Stimulated activated CD4-positive, alpha-beta T cell treated with anti-CD3 and anti-CD28 coated beads, Interleukin-12 subunit alpha, Interleukin-12 subunit beta, amount 100 ng/mL, for 24 hours (primary cell): ENCODE data around the gene SYT8.

Experiments used
- DNase-seq, 2 experiments: peaks; one replicate each; pipeline ENCODE4 v3.0.0-alpha.2; 2020; ENCODE audit warnings: low read depth in 2 of 2

SYT8 gene

DNA sequence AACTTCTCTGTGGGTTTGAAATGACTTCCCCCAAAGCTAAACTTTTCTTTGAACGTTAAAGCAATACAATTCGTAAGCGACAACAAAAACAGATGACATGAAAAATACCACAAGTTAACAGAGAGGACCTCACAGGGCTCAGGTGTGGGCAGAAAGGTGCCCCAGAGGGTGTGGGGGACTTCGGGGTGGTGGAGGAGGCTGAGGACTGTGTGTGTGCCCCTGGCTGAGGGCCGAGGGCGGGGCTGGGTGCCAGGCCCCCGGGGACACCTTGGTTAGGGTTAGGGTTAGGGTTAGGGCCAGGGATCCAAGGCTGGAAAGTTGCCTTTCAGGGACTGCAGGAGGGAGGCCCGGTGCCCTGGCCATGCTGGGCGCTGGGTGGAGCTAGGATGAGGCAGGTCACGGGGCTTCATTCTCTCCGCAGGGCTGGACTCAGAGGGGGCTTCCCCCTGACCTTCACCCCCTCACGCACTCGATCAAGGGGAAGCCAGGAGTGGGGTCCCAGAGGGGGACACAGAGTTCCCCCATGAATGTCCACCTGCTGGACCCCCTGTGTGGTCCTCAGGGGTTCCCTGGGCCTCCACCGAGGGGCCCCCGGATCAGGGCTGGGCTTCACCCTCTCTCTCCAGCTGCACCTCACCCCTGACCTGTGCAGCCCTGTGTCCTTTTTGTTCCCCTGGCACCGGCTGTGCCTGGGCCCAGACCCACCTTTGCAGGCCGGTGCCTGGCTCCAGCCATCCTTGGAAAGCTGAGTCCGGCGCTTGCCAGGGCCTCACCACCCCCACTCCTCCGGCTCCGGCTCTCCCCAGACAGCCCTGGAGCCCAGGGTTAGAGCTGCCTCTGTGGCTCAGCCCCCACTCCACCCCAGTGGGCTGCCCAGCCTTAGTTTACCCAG, 11.0 kb downstream of the SYT8 start:
- DNase-seq = no peak

DNA sequence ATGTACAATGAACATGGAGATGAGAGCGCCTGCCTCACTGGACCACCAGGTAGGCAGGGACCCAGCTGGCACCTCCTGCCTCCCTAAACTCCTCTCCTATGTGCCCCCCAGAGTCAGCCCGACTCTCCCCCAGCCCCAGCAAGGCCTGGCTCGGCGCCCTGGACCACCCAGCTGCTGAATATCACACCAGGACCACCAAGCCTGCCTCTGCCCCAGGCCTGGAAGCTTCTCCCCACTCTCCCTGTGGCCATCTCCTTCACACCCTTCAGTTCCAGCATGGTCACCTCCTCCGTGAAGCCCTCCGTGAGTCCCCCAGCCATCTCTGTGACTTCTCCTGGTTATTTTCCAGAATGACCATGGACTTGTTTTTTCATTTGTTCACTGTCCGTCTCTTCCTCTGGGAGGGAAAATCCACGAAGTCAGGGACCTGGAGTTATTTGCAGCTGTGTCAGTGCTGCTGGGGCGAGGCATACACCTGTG, 11.7 kb downstream of the SYT8 start:
- no peak for DNase-seq

DNA sequence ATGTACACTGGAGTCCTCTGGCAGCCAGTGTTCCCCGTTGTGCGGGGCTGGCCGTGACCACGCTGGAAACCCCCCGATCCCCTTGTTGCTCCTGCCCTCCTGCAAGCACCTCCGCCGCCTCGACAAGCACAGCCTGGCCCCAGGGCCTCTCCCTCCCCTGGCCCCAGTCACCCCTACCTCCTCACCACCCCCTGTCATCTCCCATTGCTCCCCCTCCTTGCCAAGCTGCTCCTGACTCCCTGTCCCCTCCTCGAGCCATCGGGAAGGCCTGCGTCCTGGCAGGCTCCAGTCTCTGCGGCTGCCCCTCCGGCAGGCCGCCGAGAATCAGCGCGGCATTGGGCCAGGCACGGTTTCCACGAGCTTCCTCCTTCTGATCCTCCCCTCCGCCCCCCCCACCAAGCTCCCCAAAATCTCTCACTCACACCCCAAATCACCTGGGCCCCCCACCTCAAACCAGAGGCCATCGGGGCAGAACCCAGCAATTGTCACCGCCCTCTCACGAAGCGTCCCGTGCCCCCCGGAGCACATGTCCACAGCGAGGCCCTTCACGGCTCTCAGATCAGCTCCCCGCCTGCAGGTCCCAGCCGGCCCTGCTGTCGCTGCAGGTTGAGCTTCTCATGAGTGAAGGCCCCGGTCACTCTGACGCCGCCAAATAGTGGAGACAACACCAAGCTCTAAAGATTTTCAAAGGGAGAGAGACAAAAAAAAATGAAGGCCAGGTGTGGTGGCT, 12.4 kb downstream of the SYT8 start:
- DNase-seq = no peak

DNA sequence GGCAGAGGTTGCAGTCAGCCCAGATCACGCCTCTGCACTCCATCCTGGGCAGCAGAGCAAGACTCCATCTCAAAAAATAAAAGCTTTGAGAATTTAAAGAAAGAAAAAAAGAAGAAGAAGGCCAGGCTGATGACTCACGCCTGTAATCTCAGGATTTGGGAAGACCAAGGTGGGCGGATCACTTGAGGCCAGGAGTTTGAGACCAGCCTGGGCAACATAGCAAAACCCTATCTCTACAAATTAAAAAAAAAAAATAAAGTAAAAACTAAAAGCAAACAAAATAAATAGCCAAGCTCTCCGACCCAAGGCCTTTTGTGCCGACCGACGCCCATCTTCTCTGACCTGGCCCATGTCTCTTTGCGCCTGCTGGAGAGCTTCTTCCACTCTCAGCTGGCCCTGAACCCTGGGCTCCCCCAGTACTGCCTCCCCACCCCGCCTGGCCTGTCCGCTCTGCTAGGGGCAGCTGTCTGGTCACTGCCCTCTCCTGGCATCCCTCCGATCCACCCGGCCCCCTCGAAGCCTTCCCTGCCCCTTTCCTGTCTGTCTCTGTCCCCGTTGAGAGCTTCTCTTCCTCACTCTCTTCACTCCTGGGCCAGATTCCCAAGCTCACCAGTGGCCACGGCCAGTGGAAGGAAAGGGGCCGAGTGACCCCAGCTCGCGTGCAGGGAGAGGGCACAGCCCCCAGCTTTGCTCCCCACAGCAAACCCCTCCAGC, 13.3 kb downstream of the SYT8 start:
- DNase-seq = no peak

DNA sequence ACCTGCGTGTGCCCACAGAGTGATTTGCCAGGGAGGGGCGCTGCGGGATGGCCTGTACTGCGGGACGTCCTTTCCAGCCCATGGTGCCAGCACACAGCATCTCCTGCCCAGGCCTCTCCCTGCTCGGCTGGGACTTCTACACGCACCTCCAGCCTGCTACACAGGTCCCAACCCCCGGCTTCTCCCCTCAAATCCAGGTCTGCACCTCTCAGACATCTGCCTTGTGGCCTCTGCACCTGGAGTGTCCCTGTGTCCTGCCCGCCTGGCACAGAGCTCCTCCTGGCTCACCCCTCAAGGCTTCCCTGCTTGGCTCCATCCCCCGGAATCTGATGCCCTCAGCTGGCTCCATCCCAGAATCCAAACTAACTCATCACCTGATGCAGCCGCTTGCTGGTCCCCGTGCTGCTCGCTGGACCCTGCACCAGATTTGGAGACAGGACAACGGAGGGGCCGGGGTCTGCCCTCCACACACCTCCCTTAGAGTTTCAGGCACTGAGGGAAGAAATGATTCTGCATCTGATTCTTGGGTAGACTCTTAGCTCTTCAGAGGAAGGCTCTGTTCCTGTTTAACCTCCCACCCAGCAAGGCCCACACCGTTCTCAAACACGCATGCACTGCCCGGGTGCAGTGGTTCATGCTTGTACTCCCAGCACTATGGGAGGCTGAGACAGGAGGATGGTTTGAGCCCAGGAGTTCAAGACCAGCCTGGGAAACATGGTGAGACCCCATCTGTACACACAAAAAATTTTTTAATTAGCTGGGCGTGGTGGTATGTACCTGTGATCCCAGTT, 14.0 kb downstream of the SYT8 start:
- DNase-seq = no peak

DNA sequence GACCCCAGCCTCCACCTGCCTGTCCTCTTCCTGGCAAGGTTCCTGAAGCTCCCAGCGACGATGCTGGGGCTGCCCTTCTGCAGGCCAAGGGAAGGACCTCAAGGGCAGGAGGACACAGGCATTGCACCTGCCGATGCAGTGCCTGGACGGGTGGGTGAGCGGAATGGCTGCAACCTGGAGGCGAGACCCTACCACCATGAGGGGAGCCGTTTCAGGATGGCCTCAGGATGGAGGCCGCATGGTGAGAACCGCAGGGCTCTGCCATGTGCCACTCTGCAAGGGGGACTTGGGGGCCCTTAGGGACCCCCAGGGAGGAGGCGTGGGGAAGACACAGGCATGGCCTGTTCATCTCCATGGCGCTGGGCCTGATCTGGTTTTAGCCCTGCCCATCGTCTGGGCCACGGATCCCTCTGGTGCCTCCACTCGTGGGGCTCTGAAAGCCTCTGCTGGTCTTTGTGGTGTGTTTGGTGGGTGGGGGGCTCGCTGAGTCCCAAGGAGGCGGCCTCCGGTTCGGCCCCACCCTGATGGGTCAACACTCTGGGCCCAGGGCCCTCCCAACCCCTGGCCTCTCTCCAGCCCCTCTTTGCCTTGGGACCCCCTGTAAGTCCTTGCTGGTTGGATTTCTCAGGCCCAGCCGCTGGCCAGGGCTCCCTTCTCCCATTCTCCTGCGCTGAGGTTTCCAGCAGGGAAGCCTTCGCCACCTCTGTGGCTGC, 16.8 kb downstream of the SYT8 start:
- DNase-seq = no peak

DNA sequence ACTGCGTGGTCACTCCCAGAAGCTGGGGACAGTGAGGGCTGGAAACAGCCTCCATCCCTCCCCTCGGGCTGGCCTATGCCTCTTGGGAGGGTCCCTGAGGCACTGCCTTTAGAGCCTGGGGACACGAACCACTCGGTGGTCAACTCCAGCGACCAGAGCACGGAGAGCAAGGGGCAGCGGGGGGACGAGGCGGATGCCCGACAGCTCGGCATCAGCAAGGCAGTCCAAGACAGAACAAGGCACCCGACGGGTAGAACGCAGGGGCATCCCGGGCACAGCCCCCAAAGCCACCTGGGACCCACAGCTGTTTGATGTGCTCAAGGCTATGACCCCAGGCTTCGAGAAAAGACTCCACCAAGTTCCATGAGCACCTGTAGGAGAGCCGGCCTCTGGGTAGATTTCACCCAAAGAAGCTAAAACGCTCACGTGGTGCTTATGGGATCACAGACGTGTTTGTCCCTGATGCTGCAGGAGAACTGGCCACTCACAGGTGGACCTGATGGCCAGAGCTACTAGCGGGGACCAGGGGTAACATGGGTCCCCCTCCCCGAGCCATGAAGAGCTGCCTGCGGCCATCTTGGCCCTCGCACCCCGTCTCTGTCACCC, 17.6 kb downstream of the SYT8 start:
- no peak for DNase-seq

DNA sequence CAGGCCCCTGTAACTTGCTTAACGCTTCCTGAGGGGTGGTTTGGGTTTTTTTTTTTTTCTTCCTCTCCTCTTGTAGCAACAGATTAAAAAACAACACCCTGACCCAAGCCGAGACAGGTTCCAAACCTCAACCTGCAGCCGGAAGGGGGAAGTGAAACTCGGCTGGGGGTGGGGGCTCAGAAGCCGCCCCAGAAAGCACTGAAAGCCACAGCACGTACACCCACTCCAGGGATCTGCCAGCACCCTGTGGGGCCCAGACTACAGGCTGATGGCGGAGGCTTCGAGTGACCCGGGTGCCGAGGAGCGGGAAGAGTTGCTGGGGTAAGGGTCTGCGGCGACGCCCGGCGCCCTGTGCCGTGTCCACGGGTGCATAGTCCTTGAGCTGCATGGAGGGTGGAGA, 18.1 kb downstream of the SYT8 start, which contains the start of gene LSP1:
Gene LSP1, plus strand, starts transcription at position 208 of the 400 bp plus-strand sequence. Its CDS starts 61 bp downstream, at position 269.
- peak; percentile 49 to 77 for DNase-seq

DNA sequence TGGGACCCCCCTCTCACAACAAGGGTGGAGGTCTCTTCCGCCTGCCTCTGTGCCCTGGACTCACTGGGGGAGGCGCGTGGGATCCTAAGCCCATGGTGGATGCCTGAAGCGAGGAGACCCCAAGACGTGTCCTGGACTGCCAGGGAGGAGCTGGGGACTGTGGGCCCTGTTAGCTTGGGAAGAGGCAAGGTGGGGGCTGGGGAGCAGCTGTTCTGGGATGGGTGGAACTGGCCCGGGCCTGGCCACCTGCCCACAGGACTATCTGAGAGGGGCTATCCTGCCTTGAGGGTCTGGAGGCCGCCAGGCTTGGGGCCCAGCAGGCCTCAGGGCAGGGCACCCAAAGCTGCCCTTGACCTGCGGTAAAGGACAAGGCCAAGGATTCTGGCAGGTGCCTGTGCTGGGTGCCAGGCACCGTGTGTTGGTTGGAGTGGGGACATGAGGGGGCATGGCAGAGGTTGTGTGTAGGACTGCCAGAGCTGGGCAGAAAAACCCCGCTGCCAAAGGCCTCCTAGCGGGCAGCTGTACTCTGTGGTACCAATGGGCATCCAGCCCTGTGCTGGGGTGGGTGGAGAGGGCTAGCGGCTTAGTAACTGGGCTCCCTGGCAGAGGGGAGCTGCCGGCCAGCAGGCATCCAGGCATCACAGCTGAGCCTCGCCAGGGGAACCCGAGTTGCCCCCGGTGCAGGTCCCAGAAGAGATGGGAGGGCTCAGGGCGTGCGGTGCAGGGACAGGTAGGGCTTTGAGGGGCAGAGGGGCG, 18.8 kb downstream of the SYT8 start:
- DNase-seq = no peak

DNA sequence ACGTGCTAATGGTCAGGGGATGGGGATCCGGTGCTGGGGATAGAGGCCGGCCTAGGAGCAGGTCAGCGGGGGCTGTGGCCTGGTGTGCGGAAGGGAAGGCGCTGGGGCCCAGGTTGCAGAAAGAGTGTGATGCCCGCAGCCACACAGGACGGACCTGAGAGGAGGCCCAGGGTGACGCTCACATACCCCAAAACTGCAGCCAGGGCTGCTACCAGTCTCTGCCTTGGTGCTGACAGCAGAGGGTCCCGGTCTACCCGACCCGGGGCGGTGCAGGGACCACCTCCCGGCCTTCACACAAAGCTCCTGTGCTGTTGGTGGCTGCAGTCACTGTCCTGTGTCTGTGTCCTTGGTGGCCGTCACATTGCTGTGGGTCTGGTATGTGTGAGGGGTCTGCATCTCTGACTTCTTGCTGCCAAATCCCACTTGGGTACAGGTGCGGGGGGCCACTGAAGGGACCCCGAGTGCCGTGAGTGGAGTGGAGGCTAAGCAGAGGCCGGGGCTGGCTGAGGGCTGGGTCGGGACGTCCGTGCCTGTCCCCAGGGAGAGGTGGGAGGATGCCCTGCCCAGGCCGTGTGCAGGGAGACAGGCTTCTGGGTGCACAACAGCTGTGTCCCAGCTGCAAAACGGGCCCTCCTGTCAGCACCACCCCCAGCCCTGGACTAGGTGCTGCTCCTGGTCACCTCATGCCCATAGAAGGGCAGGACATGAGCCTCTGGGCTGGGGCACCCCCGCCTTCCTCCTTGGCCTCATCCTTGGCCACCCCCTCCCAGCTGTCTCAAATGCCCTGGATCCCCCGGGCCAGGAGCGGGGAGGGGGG, 19.6 kb downstream of the SYT8 start:
- DNase-seq = no peak

DNA sequence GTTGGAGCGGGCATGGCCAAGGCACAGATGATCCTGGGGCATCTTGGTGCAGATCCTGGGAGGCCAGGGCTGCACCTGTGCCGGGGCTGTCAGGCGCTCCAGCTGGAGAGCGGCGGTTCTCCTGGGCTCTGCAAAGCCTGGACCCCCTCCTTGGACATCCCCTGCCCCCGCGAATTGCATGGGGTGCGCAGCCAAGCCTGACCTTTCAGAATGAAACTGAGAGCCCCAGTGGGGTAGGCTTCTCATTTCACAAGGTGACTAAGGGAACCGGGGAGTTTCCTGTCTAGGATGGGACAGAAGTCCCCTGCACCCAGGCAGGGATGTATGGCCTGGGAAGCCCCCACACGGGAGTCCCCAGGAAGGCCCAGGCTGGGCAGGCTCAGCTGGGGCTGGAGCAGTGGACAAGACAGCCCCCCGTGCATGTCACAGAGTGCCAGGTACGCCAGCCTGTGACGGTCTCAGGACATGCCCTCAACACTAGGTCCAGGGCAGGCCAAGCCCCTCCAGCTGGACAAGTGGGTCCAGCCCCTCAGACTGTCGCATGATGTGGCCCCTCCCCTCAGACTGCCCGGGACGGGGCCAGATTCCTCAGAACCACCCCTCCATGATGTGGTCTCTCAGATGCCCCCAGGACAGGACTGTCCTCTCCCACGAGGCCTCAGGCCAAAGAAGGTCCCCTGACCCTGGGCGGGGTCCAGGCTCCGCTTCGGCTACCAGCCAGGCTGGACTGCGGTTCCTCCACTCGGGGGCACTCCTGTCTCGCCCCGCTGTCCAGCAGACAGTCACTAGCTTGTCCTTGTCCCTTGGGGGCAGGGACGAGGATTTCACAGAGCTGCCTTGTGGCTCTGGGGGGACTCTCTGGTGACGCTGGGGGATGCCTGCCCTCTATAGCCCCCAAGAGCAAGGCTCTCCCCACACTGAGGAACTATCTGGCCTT, 20.4 kb downstream of the SYT8 start:
- no peak for DNase-seq

DNA sequence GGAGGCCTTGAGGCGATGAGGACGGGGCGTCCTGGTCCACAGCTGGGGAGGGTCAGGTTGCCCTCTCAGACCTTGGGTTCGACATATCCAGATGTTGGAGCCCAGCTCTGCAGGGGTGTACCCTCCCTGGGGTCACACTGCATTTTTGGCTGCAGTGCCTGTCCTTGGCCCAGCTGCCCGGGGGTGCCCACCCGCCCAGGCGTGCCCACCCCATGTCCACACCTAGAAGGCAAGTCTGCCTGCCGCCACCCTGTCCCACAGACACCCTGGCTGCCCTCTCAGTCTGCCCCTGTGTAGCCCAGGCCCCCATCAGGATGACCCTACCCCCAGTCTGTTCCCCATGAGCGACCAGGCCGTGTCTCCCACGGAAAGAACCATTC, 21.1 kb downstream of the SYT8 start:
- DNase-seq = no peak

DNA sequence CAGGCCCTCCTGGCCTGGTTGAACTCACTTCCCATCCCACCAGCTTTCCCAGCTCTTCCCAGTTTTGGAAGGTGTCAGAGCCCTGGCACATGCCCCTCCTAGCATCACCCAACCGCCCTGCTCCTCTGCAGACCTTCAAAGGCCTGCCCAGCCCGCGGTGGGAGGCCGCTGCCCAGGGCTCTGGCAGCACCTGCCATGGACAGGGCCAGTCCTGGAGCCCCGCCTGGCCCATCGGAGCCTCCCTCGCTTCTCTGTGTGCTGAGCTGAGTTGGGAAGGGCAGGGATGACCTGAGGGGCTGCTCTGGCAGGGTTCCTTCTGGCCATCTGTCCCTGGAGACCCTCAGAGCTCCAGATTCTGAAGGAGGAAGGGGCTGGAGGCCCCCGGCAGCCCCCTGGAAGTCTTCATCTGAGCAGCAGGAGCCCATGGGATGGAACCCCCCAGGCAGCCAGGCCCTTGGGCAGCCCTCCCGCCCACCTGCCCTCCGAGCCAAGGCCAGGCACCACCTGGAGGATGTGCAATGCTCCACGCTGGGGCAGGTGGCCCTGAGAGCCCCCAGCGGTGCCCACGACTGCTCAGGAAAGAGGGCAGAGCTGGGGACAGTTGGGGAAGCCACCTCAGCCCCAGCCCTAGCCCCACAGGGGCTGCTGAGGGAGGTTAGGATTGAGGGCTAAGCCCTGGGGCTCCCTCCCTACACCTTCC, 21.7 kb downstream of the SYT8 start:
- no peak for DNase-seq

DNA sequence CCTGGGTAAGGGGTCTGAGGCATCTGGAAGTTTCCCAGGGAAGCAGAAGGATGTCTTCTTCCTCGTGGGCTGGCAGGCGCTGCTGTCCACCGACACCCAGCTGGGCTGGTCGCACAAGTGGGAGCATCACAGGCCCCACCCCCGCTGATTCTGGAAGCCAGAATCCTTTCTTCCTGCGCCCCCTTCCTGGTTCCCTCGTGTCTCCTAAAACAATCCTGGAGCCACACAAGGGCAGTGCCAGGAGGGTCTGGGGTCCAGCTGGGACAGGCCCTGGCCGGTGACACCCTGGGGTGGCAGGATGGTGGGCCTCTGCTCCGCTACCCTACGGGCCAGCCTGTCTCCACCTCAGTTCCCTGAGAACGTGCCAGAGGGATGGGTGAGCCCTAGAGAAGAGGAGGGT, 22.3 kb downstream of the SYT8 start:
- no peak for DNase-seq

DNA sequence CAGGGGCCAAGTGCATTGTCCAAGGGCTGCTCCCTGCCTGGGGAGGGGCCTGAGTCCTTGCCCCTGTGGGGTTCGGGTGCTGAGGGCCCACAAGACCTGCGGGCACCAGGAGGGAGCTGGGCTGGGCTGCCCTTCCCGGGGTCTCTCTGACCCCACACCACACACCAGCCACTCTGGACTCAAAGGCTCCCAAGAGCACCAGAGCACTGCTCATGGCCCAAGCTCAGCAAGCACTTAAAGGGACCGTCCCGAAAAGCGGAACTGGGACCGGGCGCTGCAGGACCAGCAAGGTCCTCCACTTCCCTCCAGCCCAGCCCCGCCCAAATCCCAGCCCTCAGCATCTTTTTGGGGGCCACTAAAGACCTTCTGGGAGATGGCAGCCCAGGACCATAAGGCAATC, 23.4 kb downstream of the SYT8 start:
- no peak for DNase-seq

DNA sequence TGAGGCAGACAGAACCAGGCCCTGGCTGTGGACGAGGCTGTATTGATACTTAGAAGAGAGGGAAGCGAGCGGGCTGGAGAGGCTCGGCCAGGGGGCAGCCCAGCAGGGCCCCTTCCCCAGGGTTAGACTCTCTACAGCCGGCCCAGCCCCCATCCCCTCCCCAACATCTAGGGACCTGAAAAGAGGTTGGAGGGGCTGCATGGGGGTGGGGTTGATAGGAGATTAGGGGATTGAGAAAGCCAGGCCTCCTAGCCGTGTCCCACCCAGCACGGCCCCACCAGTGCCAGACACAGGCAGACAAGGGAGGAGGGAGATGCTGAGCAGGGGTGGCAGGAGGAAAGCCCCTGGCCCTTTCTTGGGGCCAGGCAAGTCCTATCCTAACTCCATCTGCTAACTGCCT, 23.8 kb downstream of the SYT8 start:
- DNase-seq = no peak

DNA sequence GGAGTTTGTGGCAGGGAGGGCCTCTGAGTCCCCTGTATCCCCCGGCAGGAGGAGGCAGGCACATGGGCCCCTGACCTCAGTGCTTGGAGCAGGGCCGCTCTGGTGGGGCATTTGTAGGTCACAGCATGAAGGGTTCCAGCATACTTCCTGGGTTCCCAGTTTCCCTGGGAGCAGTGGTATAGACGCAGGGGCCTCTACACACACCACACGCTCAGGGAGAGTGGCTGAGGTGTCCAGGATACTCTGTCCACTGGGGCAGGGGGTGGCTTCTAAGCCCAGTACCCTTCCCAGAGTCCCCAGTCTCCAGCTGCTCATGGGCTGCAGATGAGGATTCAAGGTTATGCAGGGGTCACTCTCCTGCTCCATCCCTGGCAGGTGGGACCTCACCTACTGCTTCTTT, 24.2 kb downstream of the SYT8 start:
- no peak for DNase-seq
